Mesendoderm (in vitro differentiated cells): ENCODE results near the gene NOL12.
A peak's percentile ranks its signal among the peaks of the same experiment; 100 is the strongest.
"Not testable (repeated sequence)": the region's sequence is repeated elsewhere in the genome, so short reads cannot be mapped to it uniquely, and the experiment has no call there.

ENCODE experiments used
- DNase-seq: peaks from one replicate; pipeline ENCODE4 v3.0.0; 2013
- H2AK5ac ChIP-seq: 2 replicates; pipeline ENCODE4 v1.6.1; 2013; ENCODE audit warnings: low read length, inconsistent platforms
- H2BK120ac ChIP-seq: 2 replicates; pipeline ENCODE4 v1.6.1; 2013; ENCODE audit warnings: low read depth, mild to moderate bottlenecking, low read length, moderate library complexity, mixed read lengths
- H2BK15ac ChIP-seq: replicated peaks from 2 replicates; pipeline ENCODE4 v1.6.1; 2013; ENCODE audit warnings: low read depth, mild to moderate bottlenecking, moderate library complexity
- H2BK5ac ChIP-seq: 2 replicates; pipeline ENCODE4 v1.6.1; 2013; ENCODE audit warnings: low read length, inconsistent platforms
- H3K18ac ChIP-seq: 2 replicates; pipeline ENCODE4 v1.6.1; 2013; ENCODE audit warnings: mild to moderate bottlenecking, low read length, mixed read lengths
- H3K23ac ChIP-seq: one replicate; pipeline ENCODE4 v1.6.1; 2013; ENCODE audit warnings: low read length
- H3K27ac ChIP-seq: 2 replicates; pipeline ENCODE4 v1.5.1; 2013; ENCODE audit warnings: low read depth, mild to moderate bottlenecking, inconsistent platforms, low read length, moderate library complexity
- H3K27me3 ChIP-seq: 2 replicates; pipeline ENCODE4 v1.6.1; 2013; ENCODE audit warnings: low read length, control low read depth, mild to moderate bottlenecking, inconsistent platforms; ENCODE audit not compliant: insufficient read depth, poor library complexity
- H3K36me3 ChIP-seq: 2 replicates; pipeline ENCODE4 v1.6.1; 2013; ENCODE audit warnings: low read length, inconsistent platforms; ENCODE audit not compliant: control insufficient read depth, insufficient read depth
- H3K4ac ChIP-seq: one replicate; pipeline ENCODE4 v1.6.1; 2013; ENCODE audit warnings: low read depth, mild to moderate bottlenecking, low read length, moderate library complexity
- H3K4me1 ChIP-seq: 2 replicates; pipeline ENCODE4 v1.6.1; 2013; ENCODE audit warnings: low read depth, low read length, inconsistent platforms; ENCODE audit not compliant: control insufficient read depth
- H3K4me2 ChIP-seq: 2 replicates; pipeline ENCODE4 v1.6.1; 2013; ENCODE audit warnings: low read length
- H3K4me3 ChIP-seq: 2 replicates; pipeline ENCODE4 v1.5.1; 2013; ENCODE audit warnings: mild to moderate bottlenecking, low read length
- H3K56ac ChIP-seq: one replicate; pipeline ENCODE4 v1.6.1; 2013; ENCODE audit warnings: low read length
- H3K79me1 ChIP-seq: 2 replicates; pipeline ENCODE4 v1.6.1; 2013; ENCODE audit warnings: low read length, inconsistent platforms
- H3K79me2 ChIP-seq: 2 replicates; pipeline ENCODE4 v1.6.1; 2013; ENCODE audit warnings: mild to moderate bottlenecking, low read length; ENCODE audit not compliant: control insufficient read depth, insufficient read depth
- H3K9ac ChIP-seq: 2 replicates; pipeline ENCODE4 v1.6.1; 2013; ENCODE audit warnings: low read length, inconsistent platforms
- H4K5ac ChIP-seq: one replicate; pipeline ENCODE4 v1.6.1; 2013; ENCODE audit warnings: low read length
- H4K8ac ChIP-seq: one replicate; pipeline ENCODE4 v1.6.1; 2013; ENCODE audit warnings: low read depth, mild to moderate bottlenecking, control low read depth, low read length, moderate library complexity
- WGBS: extraction: QIAGEN DNeasy Blood & Tissue Kit; methylation state at CpG from one replicate; pipeline ENCODE4 v1.1.7; 2013; ENCODE audit warnings: low lambda C conversion rate, missing lambda C conversion rate; ENCODE audit not compliant: insufficient coverage; ENCODE audit errors: extremely low coverage; 5-methylcytosine and 5-hydroxymethylcytosine counted together

The NOL12 gene

GRCh38 chr22:37692627-37693285 lies 6.6 kb downstream of the NOL12 start:
- no peak overlapping the region for H4K5ac ChIP-seq
- H3K27ac ChIP-seq = no peak overlapping the region
- H2BK15ac ChIP-seq = no peak overlapping the region
- H3K79me2 ChIP-seq = no peaks in the 10 kb centered on the region
- H2BK5ac ChIP-seq = no peak overlapping the region
- no CpG with 5 or more reads among the region's 15 CpGs for WGBS
- H3K27me3 ChIP-seq = no peaks in the 10 kb centered on the region
- H3K4me1 ChIP-seq = no peaks in the 10 kb centered on the region
- no peak for DNase-seq
- H3K4me3 ChIP-seq = no peak overlapping the region
- H3K18ac ChIP-seq = no peak overlapping the region
- H3K4me2 ChIP-seq = no peak overlapping the region
- H3K56ac ChIP-seq = no peak overlapping the region
- no peak overlapping the region for H3K23ac ChIP-seq
- H4K8ac ChIP-seq = no peak overlapping the region
- no peak overlapping the region for H3K4ac ChIP-seq
- no peak overlapping the region for H2AK5ac ChIP-seq
- H3K79me1 ChIP-seq = peaks cover under 1% of the 10 kb centered on the region
- H2BK120ac ChIP-seq = no peak overlapping the region
- peaks cover 6% of the 10 kb centered on the region for H3K36me3 ChIP-seq
- H3K9ac ChIP-seq = no peak overlapping the region

GRCh38 chr22:37694131-37694530 lies 8.0 kb downstream of the NOL12 start:
- not testable (repeated sequence) for DNase-seq, H2BK15ac ChIP-seq, H3K79me1 ChIP-seq, H4K5ac ChIP-seq, H3K79me2 ChIP-seq, H2AK5ac ChIP-seq, H3K4me2 ChIP-seq, H3K9ac ChIP-seq, H4K8ac ChIP-seq, H3K4me1 ChIP-seq, H3K27ac ChIP-seq, H3K36me3 ChIP-seq, H2BK120ac ChIP-seq, H3K27me3 ChIP-seq, H3K56ac ChIP-seq, H3K4me3 ChIP-seq, H3K18ac ChIP-seq, H2BK5ac ChIP-seq, H3K4ac ChIP-seq, H3K23ac ChIP-seq
- no CpG with 5 or more reads among the region's 7 CpGs for WGBS

- not testable (repeated sequence) for H3K79me1 ChIP-seq, H2BK5ac ChIP-seq, H3K79me2 ChIP-seq, DNase-seq, H3K4me3 ChIP-seq, H3K23ac ChIP-seq, H2BK120ac ChIP-seq, H3K36me3 ChIP-seq, H3K4ac ChIP-seq, H3K4me2 ChIP-seq, H3K27ac ChIP-seq, H3K18ac ChIP-seq, H3K4me1 ChIP-seq, H2AK5ac ChIP-seq, H4K5ac ChIP-seq, H3K27me3 ChIP-seq, H2BK15ac ChIP-seq, H4K8ac ChIP-seq
- Histone ChIP-seq H3K9ac (peak overlapping the region; percentile 51), H3K56ac (peak overlapping the region; percentile 64)
- no CpG with 5 or more reads among the region's 13 CpGs for WGBS
These were observed 10.1 kb downstream of the NOL12 start for GRCh38 chr22:37696260-37696656.

DNA sequence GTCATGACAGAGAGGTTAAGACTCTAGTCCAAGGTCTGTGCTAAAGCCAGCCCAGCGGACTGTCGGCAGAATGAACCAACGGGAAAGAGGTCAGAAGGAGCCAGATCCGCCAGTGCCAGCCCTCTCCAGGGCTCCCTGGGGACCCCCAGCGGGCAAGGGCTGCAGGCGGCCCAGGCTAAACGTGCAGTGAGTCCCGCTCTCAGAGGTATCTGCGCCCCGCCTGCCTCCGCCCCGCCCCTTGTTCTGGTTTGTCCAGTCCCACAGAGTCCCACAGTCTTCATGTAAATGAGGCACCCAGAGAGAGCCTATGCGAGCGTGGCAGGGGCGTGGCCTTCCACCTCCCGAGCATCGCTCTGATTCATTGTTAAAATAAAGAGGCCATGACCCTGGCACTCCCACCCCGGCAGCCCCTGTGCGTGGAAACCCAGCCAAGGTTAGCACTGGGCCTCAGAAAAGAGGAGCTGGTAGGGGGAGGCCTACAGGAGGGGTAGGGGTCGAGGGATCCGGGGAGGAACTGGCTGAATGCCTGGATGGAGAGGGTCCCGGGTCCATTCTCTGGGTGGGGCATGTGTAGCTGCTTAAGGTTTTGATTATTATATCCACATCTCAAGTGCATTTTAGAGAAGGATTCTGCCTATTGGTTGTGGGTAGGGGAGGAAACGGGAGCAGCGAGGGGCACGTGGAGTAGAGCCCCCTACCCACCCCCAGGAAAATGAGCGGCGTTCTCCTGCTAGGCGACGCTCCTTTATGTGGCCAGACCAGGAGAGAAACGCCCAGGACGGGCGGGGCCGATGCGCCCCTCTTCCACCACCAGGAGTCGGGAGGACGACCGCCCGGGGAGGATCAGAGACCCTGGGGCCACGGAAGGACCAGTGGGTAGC lies 10.8 kb downstream of the NOL12 start, which contains the start of gene TRIOBP:
TRIOBP (plus strand) TSS at position 392 of the 881 bp plus-strand sequence. CDS start 4,318 bp downstream, outside the sequence.
- no CpG with 5 or more reads among the region's 39 CpGs for WGBS
- H3K4me2 ChIP-seq = peak within 1 kb of the TSS; percentile 97
- H3K4me1 ChIP-seq = no peaks in the 10 kb centered on the region
- no peak within 1 kb of the TSS for H3K4ac ChIP-seq
- H3K9ac ChIP-seq = peak within 1 kb of the TSS; percentile 73
- no peaks in the 10 kb centered on the region for H3K79me1 ChIP-seq
- H3K27ac ChIP-seq = no peak within 1 kb of the TSS
- H4K5ac ChIP-seq = no peak within 1 kb of the TSS
- H4K8ac ChIP-seq = no peak within 1 kb of the TSS
- peak within 1 kb of the TSS; percentile 85 for H3K56ac ChIP-seq
- no peaks in the 10 kb centered on the region for H3K27me3 ChIP-seq
- H3K18ac ChIP-seq = peak within 1 kb of the TSS; percentile 12
- peak within 1 kb of the TSS; percentile 45 for H3K4me3 ChIP-seq
- H2AK5ac ChIP-seq = no peak within 1 kb of the TSS
- H3K79me2 ChIP-seq = no peaks in the 10 kb centered on the region
- no peak within 1 kb of the TSS for H2BK5ac ChIP-seq
- DNase-seq = peak; percentile 99
- peak within 1 kb of the TSS; percentile 15 for H3K23ac ChIP-seq
- peaks cover 8% of the 10 kb centered on the region for H3K36me3 ChIP-seq
- no peak within 1 kb of the TSS for H2BK15ac ChIP-seq
- H2BK120ac ChIP-seq = no peak within 1 kb of the TSS

DNA sequence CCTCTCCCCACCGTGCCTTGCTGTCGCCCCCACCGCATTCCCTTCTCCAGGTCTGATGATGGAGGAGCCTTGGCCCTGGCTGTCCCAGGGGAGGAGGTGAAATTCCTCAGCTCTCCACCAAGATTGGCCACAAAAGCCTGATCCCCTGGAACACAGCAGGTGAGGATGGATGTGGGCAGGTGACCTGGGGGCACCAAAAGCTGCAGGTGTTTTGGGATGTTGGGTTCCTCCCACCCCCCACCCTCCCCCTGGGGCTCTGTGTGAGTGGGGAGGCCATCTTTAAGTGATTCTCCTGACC lies 11.3 kb downstream of the NOL12 start:
- no peak overlapping the region for H2BK5ac ChIP-seq
- peak overlapping the region; percentile 45 for H3K4me3 ChIP-seq

More for the DNA sequence above, 11.3 kb downstream of the NOL12 start:
- H3K27ac ChIP-seq = no peak overlapping the region
- no peaks in the 10 kb centered on the region for H3K79me2 ChIP-seq
- no peaks in the 10 kb centered on the region for H3K27me3 ChIP-seq
- no peak overlapping the region for H2BK120ac ChIP-seq
- no peaks in the 10 kb centered on the region for H3K4me1 ChIP-seq
- no peak overlapping the region for H2AK5ac ChIP-seq
- H4K5ac ChIP-seq = no peak overlapping the region
- peak overlapping the region; percentile 73 for H3K9ac ChIP-seq
- H3K56ac ChIP-seq = peak overlapping the region; percentile 85
- H3K23ac ChIP-seq = peak overlapping the region; percentile 15
- no peaks in the 10 kb centered on the region for H3K79me1 ChIP-seq
- H3K36me3 ChIP-seq = peaks cover 8% of the 10 kb centered on the region
- WGBS = no CpG with 5 or more reads among the region's 3 CpGs
- no peak overlapping the region for H3K4ac ChIP-seq
- no peak overlapping the region for H4K8ac ChIP-seq
- no peak for DNase-seq
- no peak overlapping the region for H2BK15ac ChIP-seq
- H3K18ac ChIP-seq = peak overlapping the region; percentile 12
- peak overlapping the region; percentile 97 for H3K4me2 ChIP-seq
